Fibroblast of peridontal ligament (primary cell): ENCODE results near the gene RAE1.

ENCODE experiments used
- DNase-seq: peaks from one replicate; pipeline ENCODE4 v3.0.0-alpha.2; 2010; ENCODE audit errors: extremely low read depth

Gene RAE1

GRCh38 chr20:57400231-57400701 lies 49.2 kb downstream of the RAE1 start:
- no peak for DNase-seq

GRCh38 chr20:57400821-57401564 lies 49.9 kb downstream of the RAE1 start:
- no peak for DNase-seq

- DNase-seq: no peak
Observed at GRCh38 chr20:57401565-57401918, 50.5 kb downstream of the RAE1 start.

GRCh38 chr20:57402206-57403125 lies 51.4 kb downstream of the RAE1 start:
- DNase-seq: no peak

GRCh38 chr20:57403216-57403615 lies 52.2 kb downstream of the RAE1 start:
- DNase-seq: no peak

- DNase-seq: no peak
Observed at GRCh38 chr20:57404006-57404405, 53.0 kb downstream of the RAE1 start.

GRCh38 chr20:57404419-57405072 lies 53.5 kb downstream of the RAE1 start:
- no peak for DNase-seq

GRCh38 chr20:57405236-57406016 lies 54.4 kb downstream of the RAE1 start:
- no peak for DNase-seq

- no peak for DNase-seq
Observed at GRCh38 chr20:57407541-57407956, 56.5 kb downstream of the RAE1 start.

GRCh38 chr20:57408131-57408530 lies 57.1 kb downstream of the RAE1 start:
- DNase-seq: no peak

- no peak for DNase-seq
Observed at GRCh38 chr20:57408536-57409233, 57.6 kb downstream of the RAE1 start.

GRCh38 chr20:57409316-57409671 lies 58.2 kb downstream of the RAE1 start:
- no peak for DNase-seq

GRCh38 chr20:57409672-57410397 lies 58.8 kb downstream of the RAE1 start:
- no peak for DNase-seq

GRCh38 chr20:57410398-57410920 lies 59.4 kb downstream of the RAE1 start:
- no peak for DNase-seq

- no peak for DNase-seq
Observed at GRCh38 chr20:57410924-57411323, 59.9 kb downstream of the RAE1 start.

- no peak for DNase-seq
Observed at GRCh38 chr20:57411406-57412283, 60.6 kb downstream of the RAE1 start.

- no peak for DNase-seq
Observed at GRCh38 chr20:57412347-57413029, 61.4 kb downstream of the RAE1 start.

- DNase-seq: no peak
Observed at GRCh38 chr20:57413986-57414385, 62.9 kb downstream of the RAE1 start.
